GM12864 (cell line): ENCODE data around the gene ACVR1B.

Source experiments
- DNase-seq: peaks from one replicate; pipeline ENCODE4 v3.0.0-alpha.2; 2011; ENCODE audit warnings: low read depth
- H3K4me3 ChIP-seq: 2 replicates; pipeline ENCODE4 v1.5.1; 2011; ENCODE audit warnings: mild to moderate bottlenecking, low read depth, low read length, control low read depth
- CTCF ChIP-seq: IDR thresholded peaks from 2 replicates; pipeline ENCODE4 v1.5.1; 2011; ENCODE audit warnings: low read depth, mild to moderate bottlenecking, moderate library complexity, low read length, control low read depth, inconsistent platforms; ENCODE audit errors: missing control alignments

ACVR1B gene

GRCh38 chr12:51971679-51972421 lies 20.4 kb downstream of the ACVR1B start:
- no peak overlapping the region for H3K4me3 ChIP-seq
- no peak for DNase-seq
- TF ChIP-seq CTCF, result no peak

GRCh38 chr12:51972422-51972812 lies 20.9 kb downstream of the ACVR1B start:
- no peak for TF ChIP-seq CTCF
- H3K4me3 ChIP-seq, result no peak overlapping the region
- DNase-seq, result no peak

- no peak for DNase-seq
- no peak overlapping the region for H3K4me3 ChIP-seq
- TF ChIP-seq CTCF, result no peak
These were observed 21.4 kb downstream of the ACVR1B start for GRCh38 chr12:51972849-51973273.

GRCh38 chr12:51973560-51973959 lies 22.1 kb downstream of the ACVR1B start:
- no peak for TF ChIP-seq CTCF
- no peak overlapping the region for H3K4me3 ChIP-seq
- no peak for DNase-seq

GRCh38 chr12:51974646-51975045 lies 23.1 kb downstream of the ACVR1B start:
- H3K4me3 ChIP-seq, result no peak overlapping the region
- no peak for DNase-seq
- TF ChIP-seq CTCF, result no peak

GRCh38 chr12:51975196-51975595 lies 23.7 kb downstream of the ACVR1B start:
- TF ChIP-seq CTCF, result no peak
- DNase-seq, result no peak
- no peak overlapping the region for H3K4me3 ChIP-seq

GRCh38 chr12:51976376-51977160 lies 25.1 kb downstream of the ACVR1B start:
- no peak for DNase-seq
- H3K4me3 ChIP-seq, result no peak overlapping the region
- no peak for TF ChIP-seq CTCF
